GM23248 (cell line): ENCODE data around the gene CCDC159.

Experiments
- EZH2 ChIP-seq: fragments of 200-600 bp; sonication (generic); IDR thresholded peaks from 2 replicates; pipeline ENCODE4 v1.6.1; 2018; ENCODE audit warnings: antibody characterized with exemption, mild to moderate bottlenecking; ENCODE audit not compliant: insufficient read depth, poor library complexity, severe bottlenecking
- EZH2phosphoT487 ChIP-seq: fragments of 200-600 bp; sonication (generic); IDR thresholded peaks from 2 replicates; pipeline ENCODE4 v1.6.1; 2018; ENCODE audit warnings: antibody characterized with exemption, moderate library complexity, mild to moderate bottlenecking, low read depth; ENCODE audit not compliant: insufficient read depth

DNA sequence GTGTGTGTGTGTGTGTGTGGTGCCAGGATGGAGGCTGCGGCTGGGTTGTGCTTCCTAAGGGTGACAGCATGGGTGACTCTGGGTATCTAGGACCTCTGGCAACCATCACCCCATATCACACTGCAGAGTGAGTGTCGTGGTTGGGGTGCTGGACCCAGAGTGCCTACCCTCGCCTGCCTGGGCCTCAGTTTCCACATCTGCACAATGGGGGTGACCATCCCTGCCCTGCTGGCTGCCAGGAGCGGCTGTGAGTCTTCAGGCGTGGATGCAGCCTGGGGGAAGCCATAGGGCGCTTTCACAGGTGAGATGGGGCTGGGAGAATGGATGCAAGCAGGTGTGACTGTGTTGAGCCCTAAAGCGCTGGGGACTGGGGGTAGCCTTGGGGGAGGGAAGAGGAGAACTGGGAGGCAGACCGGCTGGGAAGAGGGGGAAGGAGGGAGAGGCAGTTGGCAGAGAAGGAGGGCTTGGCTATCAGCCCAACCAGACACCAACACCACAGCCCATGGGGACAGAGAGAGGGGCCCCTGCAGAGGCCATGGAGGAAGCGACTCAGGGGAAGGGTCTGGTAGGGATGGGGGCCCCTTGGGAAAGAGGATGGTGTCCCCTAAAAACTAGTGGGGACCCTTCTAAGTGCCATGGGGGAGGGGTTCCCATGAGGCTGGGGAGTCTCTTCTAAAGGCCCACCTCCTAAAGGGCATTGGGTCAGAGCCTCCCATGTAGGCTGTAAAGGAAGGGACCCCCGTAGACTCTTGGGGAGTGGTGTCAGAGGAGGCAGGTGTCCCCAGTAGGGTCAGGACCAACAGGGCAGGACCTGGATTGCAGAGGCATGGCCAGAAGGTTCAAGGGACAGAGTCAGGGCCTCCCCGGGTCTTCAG lies 10.6 kb downstream of the CCDC159 start:
- no peak for TF ChIP-seq EZH2
- no peak for TF ChIP-seq EZH2phosphoT487
